Activated CD8-positive, alpha-beta memory T cell treated with anti-CD3 and anti-CD28 coated beads, Interleukin-2, amount 10 ng/mL, durations not matched to agents 7 days and 5 days (primary cell): ENCODE data around the gene CUL5. TPM values are rescaled to one million over a fixed set of nuclear protein-coding genes. Genes with fewer than 3 reads are reported as not detected.
"Not testable (repeated sequence)": the region's sequence is repeated elsewhere in the genome, so short reads cannot be mapped to it uniquely, and the experiment has no call there.

ENCODE experiments used
- ATAC-seq: fragments of 150-1000 bp; cut with Tn5 transposase; one replicate; pipeline ENCODE4 v1.10.0; 2021; ENCODE audit warnings: moderate library complexity
- CTCF ChIA-PET: fragments of 350-600 bp; sonication (Branson Sonifier 250); formaldehyde crosslinking; loops from one replicate; lab custom pipeline; 2021; ENCODE audit warnings: antibody characterized with exemption; lab: Charles Lee
- DNase-seq: peaks from one replicate; pipeline ENCODE4 v3.0.0-alpha.2; 2020
- H3K27ac Mint-ChIP-seq: one replicate; pipeline ENCODE4 v1.8.0; 2021; ENCODE audit warnings: mild to moderate bottlenecking, mixed read lengths
- H3K27me3 Mint-ChIP-seq: one replicate; pipeline ENCODE4 v1.8.0; 2021; ENCODE audit warnings: mixed read lengths
- H3K36me3 Mint-ChIP-seq: one replicate; pipeline ENCODE4 v1.8.0; 2021; ENCODE audit warnings: mild to moderate bottlenecking, mixed read lengths
- H3K4me1 Mint-ChIP-seq: one replicate; pipeline ENCODE4 v1.8.0; 2021; ENCODE audit warnings: mixed read lengths
- H3K4me3 Mint-ChIP-seq: one replicate; pipeline ENCODE4 v1.8.0; 2021; ENCODE audit warnings: mild to moderate bottlenecking, moderate library complexity, mixed read lengths
- H3K9me3 Mint-ChIP-seq: one replicate; pipeline ENCODE4 v1.8.0; 2022; ENCODE audit warnings: low read depth, mixed read lengths
- total RNA-seq, 2 experiments: library from RNA; stranded (reverse); gene quantifications; one replicate each; pipeline ENCODE4 v1.2.3, GENCODE V29; 2021

Gene CUL5
- total RNA-seq, 2 experiments from 2014 or later, result 28.4 to 34.4 TPM

GRCh38 chr11:108132993-108133538, 124.4 kb downstream of the CUL5 start:
- H3K27ac Mint-ChIP-seq, H3K9me3 Mint-ChIP-seq, ATAC-seq, H3K27me3 Mint-ChIP-seq, H3K4me3 Mint-ChIP-seq, CTCF ChIA-PET, DNase-seq: not testable (repeated sequence)
- H3K36me3 Mint-ChIP-seq, result peaks cover 30% of the 10 kb centered on the region
- H3K4me1 Mint-ChIP-seq, result peaks cover 19% of the 10 kb centered on the region

DNA sequence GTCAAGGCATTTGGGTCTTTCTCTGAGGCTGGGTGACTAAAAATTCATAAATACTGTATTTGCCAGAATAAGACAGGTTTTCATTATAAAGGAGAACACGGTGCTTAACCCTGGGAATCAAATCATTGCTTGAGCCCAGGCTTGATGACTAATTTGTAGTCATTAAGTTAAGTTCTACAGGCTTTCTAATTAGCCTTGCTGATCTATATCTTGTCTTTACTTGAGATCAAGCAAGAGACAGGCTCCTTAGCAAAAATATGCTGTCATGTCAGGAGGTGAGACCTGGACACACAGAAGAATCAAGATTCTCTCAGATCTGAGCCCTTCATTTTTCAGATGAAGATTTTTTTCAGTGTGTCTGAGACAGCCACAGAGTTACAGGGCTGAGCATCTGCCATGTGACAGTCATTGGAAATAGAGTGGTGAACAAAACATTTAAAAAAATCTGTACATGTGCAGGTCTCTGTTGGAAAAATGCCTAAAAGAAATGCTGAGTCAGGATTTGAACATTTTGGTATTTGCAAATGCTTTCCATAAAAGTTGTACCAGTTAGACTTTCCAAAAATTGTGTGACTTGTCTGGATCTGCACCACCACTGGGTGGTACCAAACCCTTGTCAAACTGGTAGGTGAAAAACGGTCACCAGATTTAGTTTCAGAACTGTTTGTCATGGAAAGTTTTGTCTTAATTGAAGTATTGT, 127.3 kb downstream of the CUL5 start:
- no peak overlapping the region for H3K4me3 Mint-ChIP-seq
- H3K27me3 Mint-ChIP-seq, result no peaks in the 10 kb centered on the region
- CTCF ChIA-PET, result interaction anchor here (1.5 to 1.6 kb wide), 2 partner anchors 12 to 17 kb away, joined by 4 to 6 read pairs; no protein-coding TSS in a partner anchor
- no peaks in the 10 kb centered on the region for H3K9me3 Mint-ChIP-seq
- peaks cover 37% of the 10 kb centered on the region for H3K36me3 Mint-ChIP-seq
- peaks cover 19% of the 10 kb centered on the region for H3K4me1 Mint-ChIP-seq
- H3K27ac Mint-ChIP-seq, result peak overlapping the region; percentile 73
- DNase-seq (peak; percentile 54), ATAC-seq (peak; percentile 67)

DNA sequence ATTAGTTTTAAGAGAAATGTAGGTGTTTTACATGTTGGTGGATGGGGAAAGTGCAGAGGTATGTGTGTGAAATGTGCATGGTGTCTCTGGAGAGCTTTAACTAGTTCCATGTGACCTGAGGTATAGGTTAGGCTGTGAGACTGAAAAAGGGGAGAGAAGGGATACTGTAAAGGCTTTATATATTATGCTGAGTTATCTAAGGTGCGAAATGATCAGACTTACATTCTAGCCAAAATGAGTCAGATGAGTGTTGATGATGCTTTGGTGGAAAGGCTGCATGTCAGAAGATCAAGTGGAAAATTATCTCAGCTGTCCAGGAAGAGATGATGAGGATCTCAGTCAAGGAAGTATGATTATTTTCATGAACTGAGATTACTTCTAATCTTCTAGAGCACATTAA, 128.5 kb downstream of the CUL5 start:
- Mint-ChIP-seq H3K36me3 (peaks cover 43% of the 10 kb centered on the region), H3K9me3 (no peaks in the 10 kb centered on the region), H3K27ac (peak overlapping the region; percentile 22), H3K27me3 (no peaks in the 10 kb centered on the region), H3K4me3 (no peak overlapping the region), H3K4me1 (peaks cover 18% of the 10 kb centered on the region)
- CTCF ChIA-PET, result interaction anchor here (1.5 kb wide), 1 partner anchor 18 kb away, joined by 4 read pairs; no protein-coding TSS in a partner anchor
- no peak for DNase-seq
- peak; percentile 40 for ATAC-seq

- DNase-seq (no peak), ATAC-seq (no peak)
- CTCF ChIA-PET, result interaction anchor here (0.5 to 1.7 kb wide), 4 partner anchors 19 to 473 kb away, joined by 3 to 5 read pairs (median 4); no protein-coding TSS in a partner anchor
- peaks cover 60% of the 10 kb centered on the region for H3K36me3 Mint-ChIP-seq
- H3K4me1 Mint-ChIP-seq, result peaks cover 12% of the 10 kb centered on the region
- H3K9me3 Mint-ChIP-seq, result no peaks in the 10 kb centered on the region
- H3K4me3 Mint-ChIP-seq, result no peak overlapping the region
- H3K27me3 Mint-ChIP-seq, result no peaks in the 10 kb centered on the region
- H3K27ac Mint-ChIP-seq, result no peak overlapping the region
Measured at GRCh38 chr11:108142304-108142703, 133.6 kb downstream of the CUL5 start.

GRCh38 chr11:108144615-108145014, 135.9 kb downstream of the CUL5 start:
- H3K27ac Mint-ChIP-seq, result peak overlapping the region; percentile 66

DNA sequence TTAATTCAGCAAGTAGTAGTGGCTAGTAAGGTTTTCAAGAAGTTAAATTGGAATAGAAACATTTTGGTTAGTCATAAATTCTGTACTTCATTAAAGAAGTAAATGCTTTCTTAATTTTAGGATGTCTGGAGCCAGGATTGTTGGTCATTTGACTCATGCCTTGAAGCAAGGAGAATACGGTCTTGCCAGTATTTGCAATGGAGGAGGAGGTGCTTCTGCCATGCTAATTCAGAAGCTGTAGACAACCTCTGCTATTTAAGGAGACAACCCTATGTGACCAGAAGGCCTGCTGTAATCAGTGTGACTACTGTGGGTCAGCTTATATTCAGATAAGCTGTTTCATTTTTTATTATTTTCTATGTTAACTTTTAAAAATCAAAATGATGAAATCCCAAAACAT, 138.5 kb downstream of the CUL5 start:
- no peaks in the 10 kb centered on the region for H3K27me3 Mint-ChIP-seq
- no peak overlapping the region for H3K27ac Mint-ChIP-seq
- no peaks in the 10 kb centered on the region for H3K9me3 Mint-ChIP-seq
- peaks cover 11% of the 10 kb centered on the region for H3K4me1 Mint-ChIP-seq
- DNase-seq (no peak), ATAC-seq (no peak)
- H3K4me3 Mint-ChIP-seq, result no peak overlapping the region
- CTCF ChIA-PET, result interaction anchor here (1.0 to 1.5 kb wide), 2 partner anchors 10 to 26 kb away, joined by 3 read pairs; no protein-coding TSS in a partner anchor
- H3K36me3 Mint-ChIP-seq, result peaks cover 66% of the 10 kb centered on the region

More at GRCh38 chr11:108144615-108145014, 135.9 kb downstream of the CUL5 start:
- no peaks in the 10 kb centered on the region for H3K27me3 Mint-ChIP-seq
- no peaks in the 10 kb centered on the region for H3K9me3 Mint-ChIP-seq
- CTCF ChIA-PET, result no interaction called here
- peaks cover 11% of the 10 kb centered on the region for H3K4me1 Mint-ChIP-seq
- ATAC-seq (no peak), DNase-seq (no peak)
- no peak overlapping the region for H3K4me3 Mint-ChIP-seq
- H3K36me3 Mint-ChIP-seq, result peaks cover 65% of the 10 kb centered on the region

GRCh38 chr11:108148556-108148955, 139.9 kb downstream of the CUL5 start:
- CTCF ChIA-PET, result interaction anchor here (1.5 kb wide), 1 partner anchor 24 kb away, joined by 3 read pairs; no protein-coding TSS in a partner anchor
- Mint-ChIP-seq H3K36me3 (peaks cover 66% of the 10 kb centered on the region), H3K27ac (no peak overlapping the region), H3K9me3 (no peaks in the 10 kb centered on the region), H3K27me3 (no peaks in the 10 kb centered on the region), H3K4me3 (no peak overlapping the region), H3K4me1 (peaks cover 11% of the 10 kb centered on the region)
- ATAC-seq (no peak), DNase-seq (no peak)

DNA sequence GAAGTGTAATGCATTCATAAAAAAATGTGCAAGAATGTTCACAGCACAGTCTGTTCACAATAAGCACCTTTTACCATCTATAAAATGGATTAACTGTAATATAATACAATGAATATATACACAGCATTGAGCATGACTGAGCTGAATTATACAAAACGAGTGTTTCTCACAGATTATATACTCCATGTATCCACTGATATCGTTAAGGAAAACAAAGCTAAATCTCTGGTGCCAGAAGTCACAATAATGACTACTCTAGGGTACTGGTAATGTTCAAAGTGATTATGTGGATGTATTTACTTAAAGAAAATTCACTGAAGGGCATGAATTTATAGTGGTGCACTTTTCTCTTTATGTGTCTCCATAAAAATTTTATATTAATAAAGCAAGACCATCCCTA, 145.9 kb downstream of the CUL5 start:
- Mint-ChIP-seq H3K27ac (no peak overlapping the region), H3K4me1 (no peaks in the 10 kb centered on the region), H3K9me3 (no peaks in the 10 kb centered on the region), H3K36me3 (peaks cover 47% of the 10 kb centered on the region), H3K27me3 (no peaks in the 10 kb centered on the region), H3K4me3 (no peak overlapping the region)
- CTCF ChIA-PET, result no interaction called here
- DNase-seq (no peak), ATAC-seq (no peak)

Other genes with a start within 250 kb of the CUL5 start
- 10 to 100 TPM in 1 of 2 experiments, 1 to 10 TPM in 1; 9.8 to 26.2 TPM for gene SLC35F2, start 150.1 kb upstream of the CUL5 start, total RNA-seq
- under 1 TPM in 1 of 2 experiments, not detected in 1; 0.59 TPM for gene RAB39A, start 80.5 kb upstream of the CUL5 start, total RNA-seq
- gene ACAT1, start 112.7 kb downstream of the CUL5 start, total RNA-seq, result 10 to 100 TPM; 75.5 to 77.2 TPM
- gene NPAT, start 213.7 kb downstream of the CUL5 start, total RNA-seq, result 10 to 100 TPM; 30.2 to 38.7 TPM
- gene ATM, start 214.2 kb downstream of the CUL5 start, total RNA-seq, result 100 to 1,000 TPM in 1 of 2 experiments, 10 to 100 TPM in 1; 84.3 to 113 TPM